Ishikawa (cell line): ENCODE measurements around the gene RTL5.

Experiments
- EP300 ChIP-seq: IDR thresholded peaks from 2 replicates; pipeline ENCODE4 v1.6.1; 2012; ENCODE audit warnings: borderline replicate concordance
- FOXM1 ChIP-seq: IDR thresholded peaks from 2 replicates; pipeline ENCODE4 v1.6.1; 2012; ENCODE audit warnings: low read depth, borderline replicate concordance
- TAF1 ChIP-seq: IDR thresholded peaks from 2 replicates; pipeline ENCODE4 v1.6.1; 2012; ENCODE audit warnings: low read depth, mild to moderate bottlenecking

GRCh38 chrX:72100051-72100755 is 31.5 kb downstream of the RTL5 start:
- TF ChIP-seq TAF1 (no peak), FOXM1 (no peak), EP300 (no peak)
